Measurements from ENCODE around the gene PPARD.

DNA sequence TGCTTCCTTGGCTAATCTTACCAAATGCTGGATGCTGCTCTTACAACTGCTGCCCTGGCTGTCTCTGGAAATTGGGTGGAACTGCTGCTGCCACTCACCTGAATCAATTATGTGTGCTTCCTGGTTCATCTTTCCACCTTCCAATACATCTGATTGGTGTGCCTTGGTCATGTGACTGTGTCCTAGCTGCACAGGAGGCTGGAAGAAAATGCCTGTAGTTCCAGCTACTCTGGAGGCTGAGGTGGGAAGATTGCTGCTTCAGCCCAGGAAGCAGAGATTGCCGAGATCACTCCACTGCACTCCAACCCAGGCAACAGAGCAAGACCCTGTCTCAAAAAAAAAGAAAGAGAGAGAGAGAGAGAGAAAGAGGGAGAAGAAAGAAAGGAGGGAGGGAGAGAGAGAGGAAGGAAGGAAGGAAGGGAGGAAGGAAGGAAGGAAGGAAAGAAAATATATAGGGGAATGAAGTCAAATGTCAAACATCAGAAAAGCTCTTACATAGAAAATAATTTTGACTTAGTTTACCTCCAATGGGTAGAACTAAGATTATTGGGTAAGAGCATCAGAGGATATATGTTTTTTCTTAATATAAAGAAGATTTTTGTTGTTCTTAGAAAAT lies 14.1 kb upstream of the PPARD start:
- TF ChIP-seq, protein P1, sequence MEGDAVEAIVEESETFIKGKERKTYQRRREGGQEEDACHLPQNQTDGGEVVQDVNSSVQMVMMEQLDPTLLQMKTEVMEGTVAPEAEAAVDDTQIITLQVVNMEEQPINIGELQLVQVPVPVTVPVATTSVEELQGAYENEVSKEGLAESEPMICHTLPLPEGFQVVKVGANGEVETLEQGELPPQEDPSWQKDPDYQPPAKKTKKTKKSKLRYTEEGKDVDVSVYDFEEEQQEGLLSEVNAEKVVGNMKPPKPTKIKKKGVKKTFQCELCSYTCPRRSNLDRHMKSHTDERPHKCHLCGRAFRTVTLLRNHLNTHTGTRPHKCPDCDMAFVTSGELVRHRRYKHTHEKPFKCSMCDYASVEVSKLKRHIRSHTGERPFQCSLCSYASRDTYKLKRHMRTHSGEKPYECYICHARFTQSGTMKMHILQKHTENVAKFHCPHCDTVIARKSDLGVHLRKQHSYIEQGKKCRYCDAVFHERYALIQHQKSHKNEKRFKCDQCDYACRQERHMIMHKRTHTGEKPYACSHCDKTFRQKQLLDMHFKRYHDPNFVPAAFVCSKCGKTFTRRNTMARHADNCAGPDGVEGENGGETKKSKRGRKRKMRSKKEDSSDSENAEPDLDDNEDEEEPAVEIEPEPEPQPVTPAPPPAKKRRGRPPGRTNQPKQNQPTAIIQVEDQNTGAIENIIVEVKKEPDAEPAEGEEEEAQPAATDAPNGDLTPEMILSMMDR (IDR thresholded peaks at IDR 0.05; ENCODE audit: poor library complexity), result no peak
- TF ChIP-seq EZH2phosphoT487 (IDR thresholded peaks at IDR 0.05; ENCODE audit: low read depth, severe bottlenecking, unreplicated experiment) (no peak), EZH2 (IDR thresholded peaks at IDR 0.05; ENCODE audit: borderline replicate concordance) (no peak)
